HepG2 (cell line): ENCODE data around the gene JAG1. TPM values are rescaled to one million over a fixed set of nuclear protein-coding genes. Genes with fewer than 3 reads are reported as not detected.

Experiments
- ADNP ChIP-seq: sonication (generic); formaldehyde crosslinking; IDR thresholded peaks from 2 replicates; pipeline ENCODE4 v1.4.0; 2020; ENCODE audit warnings: missing genetic modification reagents
- AKNA ChIP-seq: sonication (generic); formaldehyde crosslinking; IDR thresholded peaks from 2 replicates; pipeline ENCODE4 v1.4.0; 2020; ENCODE audit warnings: missing genetic modification reagents, borderline replicate concordance
- DZIP1 ChIP-seq: sonication (generic); formaldehyde crosslinking; IDR thresholded peaks from 2 replicates; pipeline ENCODE4 v1.5.0; 2020; ENCODE audit warnings: mild to moderate bottlenecking, missing genetic modification reagents
- GATAD2A ChIP-seq: IDR thresholded peaks from 2 replicates; pipeline ENCODE4 v1.6.1; 2016
- JUN ChIP-seq: sonication (generic); formaldehyde crosslinking; IDR thresholded peaks from 2 replicates; pipeline ENCODE4 v1.4.0; 2020; ENCODE audit warnings: mild to moderate bottlenecking, missing genetic modification reagents
- ONECUT2 ChIP-seq: sonication (generic); formaldehyde crosslinking; IDR thresholded peaks from 2 replicates; pipeline ENCODE4 v1.4.0; 2020; ENCODE audit warnings: missing genetic modification reagents
- PPARG ChIP-seq: conservative IDR thresholded peaks from 2 replicates; pipeline ENCODE4 v1.6.1; 2016; ENCODE audit warnings: missing biosample characterization, missing genetic modification reagents
- SYNCRIP ChIP-seq: fragments of 200-400 bp; formaldehyde crosslinking; IDR thresholded peaks from 2 replicates; pipeline ENCODE4 v1.6.1; 2018; ENCODE audit warnings: mild to moderate bottlenecking, low read depth, low read length; ENCODE audit not compliant: insufficient read depth
- ZBED4 ChIP-seq: sonication (generic); formaldehyde crosslinking; IDR thresholded peaks from 2 replicates; pipeline ENCODE4 v1.4.0; 2020; ENCODE audit warnings: missing genetic modification reagents, borderline replicate concordance
- ZNF275 ChIP-seq: sonication (generic); formaldehyde crosslinking; IDR thresholded peaks from 2 replicates; pipeline ENCODE4 v1.8.0; 2022; ENCODE audit warnings: missing genetic modification reagents, mild to moderate bottlenecking, inconsistent platforms, borderline replicate concordance
- ZNF337 ChIP-seq: sonication (generic); formaldehyde crosslinking; IDR thresholded peaks from 2 replicates; pipeline ENCODE4 v1.5.1; 2020; ENCODE audit warnings: missing genetic modification reagents, low read depth, mild to moderate bottlenecking, borderline replicate concordance
- ZNF570 ChIP-seq: sonication (generic); formaldehyde crosslinking; IDR thresholded peaks from 2 replicates; pipeline ENCODE4 v1.4.0; 2020; ENCODE audit warnings: mild to moderate bottlenecking, missing genetic modification reagents, borderline replicate concordance
- ZNF616 ChIP-seq: sonication (generic); formaldehyde crosslinking; IDR thresholded peaks from 2 replicates; pipeline ENCODE4 v1.5.0; 2020; ENCODE audit warnings: low read depth, mild to moderate bottlenecking, missing genetic modification reagents
- ZNF704 ChIP-seq: sonication (generic); formaldehyde crosslinking; IDR thresholded peaks from 2 replicates; pipeline ENCODE4 v1.8.1; 2023; ENCODE audit warnings: mild to moderate bottlenecking, inconsistent platforms, moderate library complexity, missing genetic modification reagents, borderline replicate concordance
- polyA plus RNA-seq, 8 experiments: library from polyadenylated mRNA; depleted of rRNA in 3 of 8; stranded (reverse) in 7 of 8; unstranded in 1 of 8; fragments of >200 nt; fragmentation: Illumina TruSeq in 4 of 8; extraction: Trizol in 4 of 8; gene quantifications; 2 replicates each; pipeline versions ENCODE4 v1.2.1 to v1.2.3, GENCODE V29; 2011 to 2016; ENCODE audit warnings: low read depth in 4 of 8, missing spikeins in 1 of 8, mixed read lengths in 1 of 8; ENCODE audit not compliant: insufficient read depth in 1 of 8
- total RNA-seq, 5 experiments: library from RNA; depleted of rRNA; stranded (reverse); fragments of >200 nt; fragmentation: Illumina TruSeq; extraction: Trizol; gene quantifications; 2 replicates each; pipeline ENCODE4 v1.2.3, GENCODE V29; 2016; ENCODE audit warnings: low read depth in 1 of 5

The JAG1 gene
- total and polyA plus RNA-seq, 2 of the 13 experiments (the other 11 are each of a cell fraction or from before 2014, with no cell fraction given): 47.1 to 56.3 TPM

- TF ChIP-seq ZNF616 (CRISPR knock-in tag) (no peak), ZNF570 (CRISPR knock-in tag) (no peak), DZIP1 (CRISPR knock-in tag) (no peak), ZNF275 (CRISPR knock-in tag) (no peak), GATAD2A (CRISPR knock-in tag) (no peak), SYNCRIP (no peak), ZBED4 (CRISPR knock-in tag) (peak; percentile 16; the same call in 1 of the 2 replicates), ADNP (CRISPR knock-in tag) (no peak), ZNF704 (CRISPR knock-in tag) (no peak), AKNA (CRISPR knock-in tag) (no peak), ZNF337 (CRISPR knock-in tag) (no peak), ONECUT2 (CRISPR knock-in tag) (no peak), PPARG (CRISPR knock-in tag) (0 out of 2 replicates have a peak, but pooled peaks have one; percentile 23), JUN (CRISPR knock-in tag) (peak; percentile 81)
Measured at GRCh38 chr20:10671221-10671918, 2.4 kb downstream of the JAG1 start (continued).
